ENCODE measurements around the gene NLGN1.
A peak's percentile ranks its signal among the peaks of the same experiment; 100 is the strongest.

NLGN1 gene

DNA sequence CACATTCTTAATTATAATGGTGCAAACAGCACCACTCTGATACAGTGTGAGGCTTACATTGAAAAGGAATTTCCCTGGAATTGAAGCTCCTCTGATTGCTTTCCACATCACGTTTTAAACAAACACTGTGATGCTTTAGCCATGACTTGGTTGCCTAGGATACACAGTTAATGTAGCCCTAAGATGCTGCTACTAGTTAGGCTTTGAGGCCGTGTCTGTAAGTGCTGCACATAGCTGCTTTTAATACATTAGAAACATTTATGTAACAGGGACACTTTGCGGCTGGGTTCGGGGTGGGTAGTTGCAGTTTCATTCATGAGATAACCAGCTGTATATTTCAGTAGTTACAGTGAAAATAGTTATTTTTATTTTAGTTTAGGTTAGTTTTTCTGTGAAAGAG is 334.7 kb downstream of the NLGN1 start:
- DNase-seq, result peak; percentile 29

DNA sequence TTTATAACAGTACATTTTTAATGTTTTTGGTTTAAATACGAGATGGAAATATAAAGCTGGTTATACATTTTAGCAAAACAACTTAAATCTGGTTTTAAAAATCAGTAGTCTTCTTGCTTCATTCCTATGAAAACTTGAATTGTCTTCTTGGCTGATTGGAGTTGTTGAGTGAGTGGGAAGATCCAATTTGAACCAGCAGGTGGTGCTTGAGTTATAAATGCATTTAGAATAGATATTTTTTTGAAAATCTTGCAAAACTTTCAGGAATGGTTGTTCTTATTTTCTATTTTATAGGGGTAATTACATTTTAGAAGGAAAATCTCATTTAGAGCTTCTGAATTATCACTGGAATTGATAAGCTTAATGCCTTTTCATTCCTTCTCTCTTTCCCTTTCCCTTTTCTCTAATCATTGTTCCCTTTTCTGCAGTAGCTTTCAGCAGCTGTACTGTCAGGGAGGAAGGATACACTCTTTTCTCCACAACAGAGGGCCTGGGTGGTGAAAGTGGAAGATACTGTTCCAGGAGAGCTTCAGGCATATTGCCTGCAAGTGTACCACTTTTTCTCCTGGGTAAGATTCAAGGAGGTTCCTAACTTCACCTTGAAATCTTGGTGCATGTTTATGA is 335.6 kb downstream of the NLGN1 start:
- DNase-seq, result no peak

DNA sequence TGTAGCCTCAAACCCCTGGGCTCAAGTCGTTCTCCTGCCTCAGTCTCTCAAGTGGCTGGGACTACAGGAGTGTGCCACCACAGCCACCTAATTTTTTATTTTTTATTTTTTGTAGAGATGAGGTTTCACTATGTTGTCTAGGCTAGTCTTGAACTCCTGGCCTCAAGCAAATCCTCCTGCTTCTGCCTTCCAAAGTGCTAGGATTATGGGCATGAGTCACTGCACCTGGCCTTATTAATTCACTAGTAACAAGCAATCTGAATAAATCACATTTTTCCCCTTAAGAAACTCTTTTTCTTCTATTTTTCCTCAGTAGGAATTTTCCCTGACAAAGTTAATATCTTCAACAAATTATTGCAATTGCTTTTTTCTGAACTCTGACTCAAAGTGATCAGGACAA is 336.9 kb downstream of the NLGN1 start:
- no peak for DNase-seq

DNA sequence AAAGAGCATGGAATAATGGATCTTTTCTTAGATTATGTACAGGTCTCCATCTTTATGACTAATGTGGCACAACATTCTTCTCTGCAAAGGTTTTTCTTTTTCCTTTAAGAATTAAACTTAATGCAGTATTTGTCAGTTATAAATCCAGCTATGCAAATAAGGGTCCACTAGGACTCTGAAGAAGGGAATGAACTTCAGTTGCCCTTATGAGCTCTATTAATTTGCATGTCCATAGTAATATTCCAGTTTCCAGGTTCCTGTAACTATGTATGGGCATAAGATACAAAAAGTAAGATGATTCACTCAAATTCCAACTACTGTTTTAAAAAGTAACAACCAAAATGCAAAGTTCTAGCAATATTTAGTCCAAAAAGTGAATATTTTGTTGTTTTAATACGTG is 337.4 kb downstream of the NLGN1 start:
- no peak for DNase-seq

DNA sequence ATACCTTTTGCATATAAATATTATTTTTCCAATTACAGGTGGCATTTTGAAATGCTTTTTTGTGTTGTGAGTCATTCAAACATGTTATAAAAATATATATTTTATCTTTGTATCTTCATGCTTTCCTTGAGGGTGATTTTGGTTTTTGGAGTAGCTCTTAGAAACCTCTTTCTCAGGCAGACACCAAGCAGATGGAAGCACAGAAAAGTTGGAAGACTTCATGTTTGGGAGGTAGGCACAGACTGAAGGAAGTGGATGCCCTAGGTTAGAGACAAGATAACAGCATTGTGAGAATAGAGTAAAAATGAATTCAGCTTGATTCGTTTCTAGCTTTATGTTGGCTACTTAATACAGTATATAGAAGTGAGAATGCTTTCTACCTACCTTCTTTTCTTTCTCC is 338.3 kb downstream of the NLGN1 start:
- DNase-seq, result no peak

DNA sequence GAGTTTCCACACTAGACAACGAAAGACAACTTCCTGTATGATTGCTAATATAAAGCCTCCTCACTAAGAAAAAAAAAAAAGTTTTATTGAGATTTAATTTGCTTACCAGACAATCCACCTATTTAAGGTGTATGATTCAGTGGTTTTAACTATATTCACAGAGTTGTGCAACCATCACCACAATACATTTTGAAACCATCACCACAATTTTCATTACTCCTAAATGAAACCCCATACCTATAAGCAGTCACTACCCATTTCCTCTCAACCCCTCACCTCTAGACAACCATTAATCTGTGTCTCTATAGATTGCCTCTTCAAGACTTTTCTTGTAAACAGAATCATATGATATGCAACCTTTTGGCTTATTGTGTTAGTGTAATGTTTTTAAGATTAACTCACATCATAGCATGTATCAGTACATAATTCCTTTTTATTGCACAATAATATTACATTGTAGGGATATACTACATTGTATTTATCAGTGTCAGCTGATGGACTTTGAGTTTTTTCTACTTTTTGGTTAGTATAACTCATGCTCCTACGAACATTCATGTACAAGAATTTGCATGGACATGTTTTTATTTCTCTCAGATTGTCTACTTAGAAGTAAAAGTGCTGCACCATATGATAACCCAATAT is 339.7 kb downstream of the NLGN1 start:
- no peak for DNase-seq

DNA sequence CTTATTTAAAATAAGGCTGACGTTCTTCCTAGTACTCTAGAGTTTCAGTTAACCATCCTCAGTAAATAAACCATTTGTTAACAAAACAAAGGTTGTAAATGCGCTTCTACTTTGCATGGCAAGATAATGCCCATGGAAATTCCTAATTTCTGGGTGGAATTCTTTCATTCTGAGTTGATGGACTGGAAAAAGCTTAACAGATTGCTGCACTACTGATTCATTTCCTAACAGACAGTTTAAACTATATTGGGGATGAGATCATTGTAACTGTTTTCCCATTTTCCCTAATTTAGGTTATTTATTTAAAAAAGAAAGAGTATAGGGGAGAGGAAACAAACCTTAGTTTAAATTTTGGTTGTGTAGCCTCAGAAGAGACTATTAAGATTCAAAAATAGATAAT is 342.2 kb downstream of the NLGN1 start:
- no peak for DNase-seq

DNA sequence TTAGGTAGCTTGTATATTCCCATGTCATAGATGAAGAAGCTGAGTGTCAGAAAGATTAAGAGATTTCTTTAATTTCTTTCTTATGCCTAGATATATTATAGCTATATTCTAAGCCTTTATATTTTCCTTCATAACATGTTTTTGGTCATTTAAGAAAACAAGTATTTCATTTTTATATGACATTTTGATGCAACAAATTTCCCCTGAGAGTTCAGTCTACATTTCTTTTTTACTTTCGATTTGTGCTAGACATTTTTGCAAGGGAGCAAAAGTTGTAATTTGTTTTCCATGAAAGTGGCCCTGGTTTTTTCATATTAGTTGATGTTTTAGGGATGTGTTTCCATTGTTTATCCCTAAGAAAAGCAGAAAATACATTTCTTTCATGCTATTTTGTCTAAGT is 344.9 kb downstream of the NLGN1 start:
- no peak for DNase-seq

DNA sequence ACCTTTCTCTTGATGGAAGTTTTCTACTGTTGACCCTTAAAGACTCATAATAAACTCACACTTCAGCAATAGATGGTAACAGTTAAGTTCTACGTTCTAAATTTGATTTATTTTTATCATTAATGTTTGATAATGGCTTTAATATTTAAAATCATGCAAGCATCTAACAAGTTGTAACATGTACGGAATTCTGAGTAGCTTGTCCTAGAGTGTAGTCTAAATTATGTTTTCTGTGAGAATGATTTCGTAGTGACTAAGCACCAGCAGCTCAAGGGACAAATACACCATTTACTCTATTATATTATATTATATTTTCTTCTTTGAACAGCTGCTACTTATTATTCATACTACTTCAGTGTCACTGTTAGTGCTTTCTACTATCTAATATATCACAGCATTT is 345.6 kb downstream of the NLGN1 start:
- DNase-seq, result no peak

DNA sequence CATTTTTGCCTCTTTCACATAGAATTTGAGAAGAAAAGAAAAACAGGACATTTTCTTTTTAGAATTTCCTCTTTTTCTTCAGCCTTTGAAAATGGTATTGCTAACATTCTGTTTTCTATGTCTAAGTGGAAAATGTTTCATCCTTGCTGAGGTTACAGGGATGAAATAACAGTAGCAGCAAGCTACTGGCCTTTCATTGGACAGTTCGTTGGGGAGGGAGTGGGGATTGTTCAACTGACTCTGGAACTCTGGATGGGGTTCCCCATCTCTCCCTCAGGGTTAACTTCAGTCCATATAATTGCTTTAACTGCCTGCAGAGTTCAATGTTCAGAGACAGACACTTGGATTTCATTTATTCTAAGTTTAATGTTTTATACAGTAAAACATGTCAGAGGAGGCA is 346.0 kb downstream of the NLGN1 start:
- DNase-seq, result no peak

DNA sequence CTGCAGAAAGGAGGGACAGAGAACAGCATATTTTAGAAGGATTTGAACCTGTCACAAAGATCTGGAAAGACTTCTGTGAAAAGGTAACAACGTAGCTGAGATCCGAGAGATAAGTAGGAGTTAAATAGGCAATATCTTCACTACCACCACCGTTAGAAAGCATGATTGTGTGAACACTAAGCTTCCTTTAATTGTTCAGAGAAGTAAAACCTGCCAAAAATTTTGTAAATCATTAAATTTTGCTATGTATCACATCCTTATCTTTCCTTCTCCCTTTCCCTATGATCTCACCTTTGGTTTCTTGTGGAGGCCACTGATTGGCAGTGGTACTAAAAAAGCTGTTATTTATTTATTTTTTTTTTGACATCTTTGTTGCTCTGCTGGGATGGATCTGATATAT is 346.9 kb downstream of the NLGN1 start:
- no peak for DNase-seq

DNA sequence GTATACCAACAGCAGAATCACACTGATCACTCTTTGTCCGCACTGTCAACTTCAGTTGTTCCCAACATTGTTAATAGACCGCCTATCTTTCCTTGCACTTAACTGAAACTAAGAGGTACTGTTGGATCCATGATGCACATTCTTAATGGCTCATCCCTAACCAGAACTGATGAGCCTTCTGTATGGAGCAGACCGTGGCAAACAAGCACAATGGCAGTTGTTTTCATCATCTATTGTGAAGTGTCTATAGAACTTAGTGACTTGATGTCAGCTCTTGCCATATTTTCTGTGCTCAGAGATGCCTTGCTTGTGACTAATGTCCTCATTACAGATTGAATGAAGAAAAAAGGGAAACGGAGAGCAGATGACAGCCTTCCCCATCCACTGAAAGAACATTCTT is 347.4 kb downstream of the NLGN1 start:
- no peak for DNase-seq

DNA sequence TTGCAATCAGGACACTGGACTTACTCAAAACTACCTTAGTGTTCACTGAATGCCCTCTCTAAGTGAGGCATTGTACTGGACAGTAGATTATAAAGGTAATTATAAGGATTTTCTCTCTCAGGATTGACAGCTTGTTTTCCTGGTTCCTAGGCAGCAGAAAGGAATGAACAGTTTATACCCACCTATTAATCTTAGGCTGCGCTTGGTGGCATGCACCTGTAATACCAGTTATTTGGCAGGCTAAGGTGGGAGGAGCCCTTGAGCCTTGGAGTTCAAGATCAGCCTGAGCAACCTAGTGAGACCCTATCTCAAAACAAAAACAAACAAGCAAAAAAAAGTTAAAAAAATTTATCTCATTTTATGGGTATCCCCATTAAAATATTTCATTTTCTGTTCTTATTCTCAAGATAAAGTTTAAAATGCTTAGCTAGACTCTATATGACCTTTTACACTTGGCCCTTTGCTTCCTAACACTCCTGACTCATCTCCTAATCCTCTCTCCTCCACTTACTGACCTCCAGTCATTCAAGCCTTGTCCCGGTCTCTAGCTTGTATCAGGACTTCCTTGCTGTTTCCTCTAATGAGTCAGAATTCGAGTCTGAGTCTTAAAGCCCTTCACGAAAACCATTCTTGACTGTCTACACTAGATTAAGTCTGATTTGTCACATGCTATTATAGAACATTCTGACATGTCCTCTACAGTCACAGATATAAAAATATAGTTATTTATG is 348.6 kb downstream of the NLGN1 start:
- DNase-seq, result no peak

DNA sequence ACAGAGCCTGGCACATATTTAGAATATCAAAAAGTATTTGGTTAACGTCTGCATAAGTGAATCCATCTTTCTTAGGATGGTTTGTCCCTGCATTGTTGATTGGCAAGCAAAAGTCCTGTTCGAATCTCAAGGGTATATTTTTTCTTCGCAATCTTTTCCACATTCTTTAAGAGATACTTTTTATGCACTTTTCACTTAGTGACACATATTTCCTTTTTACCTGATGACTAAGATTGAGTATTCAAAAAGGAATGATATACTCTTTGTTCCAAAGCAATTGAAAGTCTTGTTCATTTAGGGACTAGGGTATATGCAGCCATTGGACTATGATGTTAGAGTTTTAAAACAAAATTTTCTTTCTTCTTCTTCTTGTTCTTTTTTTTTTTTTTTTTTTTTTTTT is 349.9 kb downstream of the NLGN1 start:
- no peak for DNase-seq

DNA sequence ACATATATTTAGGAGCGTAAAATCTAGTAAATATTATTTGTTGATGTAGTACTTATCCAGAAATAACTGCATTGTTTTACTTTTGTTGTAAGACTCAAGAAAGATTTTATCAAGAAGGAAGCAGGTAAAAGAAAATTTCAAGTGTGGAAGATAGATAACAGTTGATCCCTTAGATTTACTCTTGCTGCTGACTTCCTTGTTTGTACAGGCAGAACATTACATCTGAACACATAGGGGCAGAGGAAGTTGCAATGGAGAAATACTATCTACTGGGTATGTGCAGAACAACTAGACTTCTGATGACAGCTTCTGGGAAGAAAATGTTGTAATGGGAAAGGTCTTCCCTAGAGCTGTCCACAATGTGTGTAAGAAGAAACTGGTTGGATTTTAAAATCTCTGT is 350.6 kb downstream of the NLGN1 start:
- DNase-seq, result no peak

DNA sequence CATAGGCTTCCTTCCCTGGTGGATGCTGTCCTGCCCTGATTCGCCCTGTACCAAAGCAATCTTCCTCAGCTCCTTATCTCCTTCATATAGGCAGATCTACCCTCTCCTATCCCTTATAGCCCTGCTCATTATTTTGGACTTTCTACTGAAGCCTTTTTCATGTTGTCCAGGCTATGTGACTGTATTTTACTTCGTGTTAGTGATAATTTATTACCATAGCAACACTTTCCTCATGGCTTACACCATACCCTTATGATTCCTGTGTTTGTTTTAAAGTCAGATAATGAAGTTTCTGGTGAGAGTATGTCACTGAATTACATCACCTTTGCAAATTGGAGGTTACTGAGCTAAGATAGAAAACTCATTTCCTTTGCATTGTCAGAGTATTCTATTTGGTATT is 352.6 kb downstream of the NLGN1 start:
- DNase-seq, result no peak

DNA sequence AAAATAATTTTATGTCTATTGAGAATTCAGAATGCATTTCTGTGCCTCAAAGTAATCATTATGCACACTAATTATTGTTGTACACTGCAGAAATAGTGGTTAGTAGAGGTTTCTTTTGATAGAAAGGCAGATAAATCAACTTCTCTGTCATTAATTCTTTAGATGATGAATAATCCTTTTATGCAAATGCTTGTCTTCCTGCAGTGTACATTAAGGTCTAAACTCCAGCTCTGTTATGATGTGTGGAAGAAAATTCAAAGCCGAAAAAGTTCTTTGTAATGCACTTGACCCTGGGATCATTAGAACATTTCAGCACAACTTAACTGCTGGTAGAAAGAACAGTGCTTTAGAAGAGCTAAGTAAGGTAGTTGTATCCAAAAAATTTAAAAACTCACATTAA is 353.0 kb downstream of the NLGN1 start:
- no peak for DNase-seq

DNA sequence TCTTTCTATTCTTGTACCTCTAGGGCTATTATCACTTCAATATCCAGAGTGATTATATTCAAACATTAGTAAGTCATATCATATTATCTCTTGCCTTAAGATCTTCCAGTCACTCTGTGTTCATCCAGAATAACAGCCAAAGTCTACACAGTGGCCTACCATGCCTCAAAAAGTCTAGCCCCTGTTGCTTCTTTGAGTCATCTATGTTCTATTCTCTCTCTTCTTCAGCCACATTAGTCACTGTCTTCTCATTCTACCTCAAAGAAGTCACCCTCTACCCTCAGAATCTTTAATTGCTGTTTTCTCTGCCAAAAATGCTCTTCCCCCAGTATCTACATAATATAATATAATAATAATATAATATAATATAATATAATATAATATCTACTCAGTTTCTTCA is 356.0 kb downstream of the NLGN1 start:
- no peak for DNase-seq

DNA sequence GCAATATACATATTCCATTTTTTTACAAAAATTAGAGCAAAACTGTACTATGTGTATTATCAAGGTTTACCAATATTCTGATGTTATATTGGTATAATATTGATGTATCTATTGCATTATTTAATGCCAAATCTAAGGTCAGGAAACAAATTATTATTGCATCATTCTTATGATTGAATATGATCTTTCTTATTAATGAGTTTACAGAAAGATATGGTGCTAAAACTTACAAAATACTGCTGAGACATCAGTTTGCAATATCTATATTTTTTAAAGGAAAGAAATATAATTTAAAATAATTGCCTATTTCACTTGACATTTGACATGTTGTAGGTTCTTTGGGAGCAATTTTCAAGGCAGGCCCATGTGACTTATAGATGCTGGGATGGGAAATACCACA is 357.6 kb downstream of the NLGN1 start:
- DNase-seq, result no peak

DNA sequence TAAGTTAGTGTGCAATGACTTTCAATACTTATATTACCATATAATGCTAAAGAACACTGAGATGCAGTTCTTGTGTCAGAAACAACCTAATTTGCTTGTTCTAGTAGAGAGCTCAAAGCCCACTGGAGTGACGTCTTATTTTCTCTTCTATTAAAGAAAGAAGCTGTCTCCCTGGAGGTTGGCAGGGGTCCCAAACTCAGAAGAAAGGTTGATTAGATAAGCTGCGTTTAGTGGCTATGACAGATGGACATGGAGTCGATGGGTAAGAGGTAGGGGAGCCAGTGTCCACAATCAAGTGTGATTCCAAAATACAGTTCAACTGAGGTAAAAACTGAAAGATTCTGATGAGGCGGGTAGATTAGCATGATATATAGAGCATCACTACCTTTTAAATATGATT is 363.6 kb downstream of the NLGN1 start:
- no peak for DNase-seq

DNA sequence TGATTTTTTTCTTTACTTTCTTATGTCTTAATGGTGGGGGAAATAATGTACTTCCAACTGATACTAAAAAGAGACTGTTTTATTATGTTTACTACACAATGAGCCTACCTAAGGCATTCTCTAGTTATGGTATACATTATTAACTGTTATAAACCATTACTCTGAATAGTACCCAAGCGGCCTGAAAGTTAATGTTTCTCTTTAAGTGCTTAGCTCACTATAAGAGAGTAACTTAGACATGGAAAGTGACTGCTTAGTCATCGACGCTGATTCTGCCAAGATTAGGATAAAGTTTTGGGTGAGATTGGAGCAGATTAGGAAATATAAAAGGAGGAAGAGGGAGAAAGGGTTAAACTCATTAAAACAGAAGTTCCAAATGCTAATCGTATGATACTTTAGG is 365.0 kb downstream of the NLGN1 start:
- no peak for DNase-seq

DNA sequence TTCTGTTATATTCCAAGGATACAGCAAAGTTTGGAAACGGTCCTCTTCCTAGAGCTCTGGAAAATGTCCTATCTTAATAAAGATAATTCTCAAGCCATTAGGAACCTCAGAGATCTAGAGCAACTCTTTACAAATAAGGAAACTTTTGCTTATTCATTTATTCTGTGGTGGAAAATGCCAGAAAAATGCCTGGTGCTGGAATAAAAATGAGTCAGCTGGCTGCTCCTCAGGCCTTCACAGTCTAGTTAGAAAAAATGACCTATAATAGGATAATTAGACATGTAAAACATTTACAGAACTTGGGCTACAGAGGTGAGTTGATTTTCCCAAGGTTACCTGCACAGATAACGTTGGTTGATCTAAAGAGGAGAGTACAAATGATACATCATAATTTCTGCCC is 372.5 kb downstream of the NLGN1 start:
- DNase-seq, result no peak

DNA sequence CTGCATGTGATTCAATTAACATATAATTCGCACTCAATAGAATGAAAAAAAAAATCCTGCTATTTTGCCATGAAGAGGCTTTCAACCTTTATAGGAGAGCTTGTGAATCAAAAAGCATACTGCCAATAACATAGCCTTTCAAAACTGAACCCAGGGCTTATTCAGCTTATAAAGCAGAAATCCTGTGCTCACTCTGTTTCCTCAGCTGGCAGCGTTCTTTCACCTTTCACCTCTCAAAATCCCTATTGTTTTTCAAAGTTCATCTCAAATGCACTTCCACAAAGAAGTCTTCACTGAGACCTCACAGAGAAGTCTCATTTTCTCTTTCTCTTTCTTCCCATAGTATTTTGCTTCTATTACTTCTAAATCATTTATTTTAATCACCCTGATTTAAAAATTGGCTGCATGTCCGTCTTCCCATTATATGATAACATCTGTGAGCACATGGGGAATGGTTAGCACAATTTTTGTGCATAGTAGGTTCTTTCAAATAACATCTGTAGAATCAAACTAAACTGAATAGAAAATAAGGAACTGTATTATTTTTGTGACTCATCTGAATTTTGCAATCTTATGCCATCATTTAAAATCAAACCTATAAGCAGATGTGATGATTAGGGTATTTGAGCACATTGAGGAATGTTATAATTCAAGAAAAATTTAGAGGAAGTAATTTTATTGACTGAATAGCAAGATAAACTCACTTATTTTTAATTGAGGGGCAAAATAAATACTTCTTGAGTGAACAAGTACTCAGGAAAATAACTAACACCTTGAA is 373.4 kb downstream of the NLGN1 start:
- no peak for DNase-seq

DNA sequence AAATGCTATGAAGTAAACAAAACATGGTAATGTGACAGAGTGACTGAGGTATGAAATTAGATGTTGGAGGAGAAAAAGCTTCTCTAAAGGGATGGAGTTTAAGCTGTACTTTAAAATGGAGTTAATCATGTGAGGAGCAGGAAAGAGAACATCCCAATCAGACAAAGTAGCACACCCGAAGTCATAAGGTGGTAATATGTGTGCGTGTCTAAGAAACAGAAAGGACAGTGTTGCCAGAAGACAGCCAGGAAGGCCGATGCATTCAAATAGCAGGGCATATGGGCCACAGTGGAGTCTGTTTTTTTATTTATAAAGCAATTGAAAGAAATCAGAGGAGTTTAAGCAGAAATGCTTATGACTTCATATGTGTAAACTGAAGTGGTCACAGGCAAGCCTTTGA is 376.3 kb downstream of the NLGN1 start:
- DNase-seq, result no peak

Data from NCI-H748 treated with DMSO at 0.1 percent for 48 hours (cell line).